ACC112 (cell line): Measurements from ENCODE around the gene BPIFA1.

Experiments
- H2AFZ ChIP-seq: fragments of 200-600 bp; sonication (generic); one replicate; pipeline ENCODE4 v1.6.0; 2017; ENCODE audit warnings: antibody characterized with exemption, low read length; ENCODE audit not compliant: unreplicated experiment
- H3K27ac ChIP-seq: fragments of 200-600 bp; sonication (generic); 2 replicates; pipeline ENCODE4 v1.5.1; 2014; ENCODE audit warnings: low read depth, mild to moderate bottlenecking, antibody characterized with exemption, low read length, moderate library complexity
- H3K27me3 ChIP-seq: fragments of 200-600 bp; sonication (generic); 2 replicates; pipeline ENCODE4 v1.6.1; 2014; ENCODE audit warnings: mild to moderate bottlenecking, antibody characterized with exemption, low read length, moderate library complexity, mixed read lengths; ENCODE audit not compliant: insufficient read depth
- H3K36me3 ChIP-seq: fragments of 200-600 bp; sonication (generic); 2 replicates; pipeline ENCODE4 v1.6.1; 2016; ENCODE audit warnings: mild to moderate bottlenecking, antibody characterized with exemption, low read length, moderate library complexity, mixed read lengths; ENCODE audit not compliant: insufficient read depth
- H3K4me1 ChIP-seq: fragments of 200-600 bp; sonication (generic); one replicate; pipeline ENCODE4 v1.6.1; 2016; ENCODE audit warnings: low read length, mixed read lengths; ENCODE audit not compliant: insufficient read depth, unreplicated experiment, control insufficient read depth
- H3K4me3 ChIP-seq: fragments of 200-600 bp; sonication (generic); 2 replicates; pipeline ENCODE4 v1.5.1; 2014; ENCODE audit warnings: mild to moderate bottlenecking, low read depth, low read length
- H3K79me2 ChIP-seq: fragments of 200-600 bp; sonication (generic); one replicate; pipeline ENCODE4 v1.6.0; 2016; ENCODE audit warnings: low read length; ENCODE audit not compliant: control insufficient read depth, unreplicated experiment, insufficient read depth

The BPIFA1 gene

GRCh38 chr20:33277471-33278441, 42.0 kb downstream of the BPIFA1 start:
- Histone ChIP-seq H3K36me3 (no peaks in the 10 kb centered on the region), H3K27ac (no peak overlapping the region), H3K79me2 (no peaks in the 10 kb centered on the region), H3K4me3 (no peak overlapping the region), H2AFZ (no peak overlapping the region), H3K27me3 (peaks cover 32% of the 10 kb centered on the region), H3K4me1 (no peaks in the 10 kb centered on the region)

GRCh38 chr20:33278700-33279099, 42.9 kb downstream of the BPIFA1 start:
- H3K79me2 ChIP-seq, result no peaks in the 10 kb centered on the region
- H3K36me3 ChIP-seq, result no peaks in the 10 kb centered on the region
- no peak overlapping the region for H3K4me3 ChIP-seq
- peaks cover 31% of the 10 kb centered on the region for H3K27me3 ChIP-seq
- no peaks in the 10 kb centered on the region for H3K4me1 ChIP-seq
- H3K27ac ChIP-seq, result no peak overlapping the region
- no peak overlapping the region for H2AFZ ChIP-seq

- Histone ChIP-seq H3K27me3 (peaks cover 30% of the 10 kb centered on the region), H3K27ac (no peak overlapping the region), H3K36me3 (no peaks in the 10 kb centered on the region), H3K4me1 (no peaks in the 10 kb centered on the region), H3K79me2 (no peaks in the 10 kb centered on the region), H2AFZ (no peak overlapping the region), H3K4me3 (no peak overlapping the region)
These were observed 43.6 kb downstream of the BPIFA1 start for GRCh38 chr20:33279261-33279910.

- Histone ChIP-seq H3K36me3 (no peaks in the 10 kb centered on the region), H3K4me1 (no peaks in the 10 kb centered on the region), H3K27ac (no peak overlapping the region), H3K27me3 (peaks cover 38% of the 10 kb centered on the region), H3K79me2 (no peaks in the 10 kb centered on the region), H3K4me3 (no peak overlapping the region), H2AFZ (no peak overlapping the region)
These were observed 44.3 kb downstream of the BPIFA1 start for GRCh38 chr20:33280000-33280680.

- no peaks in the 10 kb centered on the region for H3K36me3 ChIP-seq
- no peaks in the 10 kb centered on the region for H3K4me1 ChIP-seq
- no peak overlapping the region for H3K27ac ChIP-seq
- H2AFZ ChIP-seq, result no peak overlapping the region
- no peak overlapping the region for H3K4me3 ChIP-seq
- H3K27me3 ChIP-seq, result peaks cover 41% of the 10 kb centered on the region
- no peaks in the 10 kb centered on the region for H3K79me2 ChIP-seq
These were observed 45.0 kb downstream of the BPIFA1 start for GRCh38 chr20:33280775-33281174.

GRCh38 chr20:33281550-33282146, 45.9 kb downstream of the BPIFA1 start:
- Histone ChIP-seq H3K4me3 (no peak overlapping the region), H3K27me3 (peaks cover 49% of the 10 kb centered on the region), H3K4me1 (no peaks in the 10 kb centered on the region), H3K27ac (no peak overlapping the region), H3K79me2 (no peaks in the 10 kb centered on the region), H2AFZ (no peak overlapping the region), H3K36me3 (no peaks in the 10 kb centered on the region)

- no peaks in the 10 kb centered on the region for H3K79me2 ChIP-seq
- H2AFZ ChIP-seq, result no peak overlapping the region
- no peaks in the 10 kb centered on the region for H3K4me1 ChIP-seq
- H3K36me3 ChIP-seq, result no peaks in the 10 kb centered on the region
- no peak overlapping the region for H3K4me3 ChIP-seq
- H3K27ac ChIP-seq, result no peak overlapping the region
- peaks cover 57% of the 10 kb centered on the region for H3K27me3 ChIP-seq
These were observed 46.6 kb downstream of the BPIFA1 start for GRCh38 chr20:33282196-33282934.

- Histone ChIP-seq H3K27ac (no peak within 1 kb of the TSS), H3K27me3 (peaks cover 64% of the 10 kb centered on the region), H2AFZ (no peak within 1 kb of the TSS), H3K4me3 (no peak within 1 kb of the TSS), H3K36me3 (no peaks in the 10 kb centered on the region), H3K79me2 (no peaks in the 10 kb centered on the region), H3K4me1 (no peaks in the 10 kb centered on the region)
These were observed 47.3 kb downstream of the BPIFA1 start, which contains the start of gene BPIFB1 for GRCh38 chr20:33282991-33283555. Gene BPIFB1 (plus strand): TSS chr20:33283214. CDS start chr20:33286074, 2,860 bp downstream.

GRCh38 chr20:33284284-33284683, 48.5 kb downstream of the BPIFA1 start:
- H2AFZ ChIP-seq, result no peak overlapping the region
- no peaks in the 10 kb centered on the region for H3K36me3 ChIP-seq
- H3K79me2 ChIP-seq, result no peaks in the 10 kb centered on the region
- no peaks in the 10 kb centered on the region for H3K4me1 ChIP-seq
- H3K27me3 ChIP-seq, result peaks cover 64% of the 10 kb centered on the region
- no peak overlapping the region for H3K27ac ChIP-seq
- no peak overlapping the region for H3K4me3 ChIP-seq
